ENCODE measurements around the gene GCNA. TPM values are rescaled to one million over a fixed set of nuclear protein-coding genes. Genes with fewer than 3 reads are reported as not detected.

Gene GCNA, protein sequence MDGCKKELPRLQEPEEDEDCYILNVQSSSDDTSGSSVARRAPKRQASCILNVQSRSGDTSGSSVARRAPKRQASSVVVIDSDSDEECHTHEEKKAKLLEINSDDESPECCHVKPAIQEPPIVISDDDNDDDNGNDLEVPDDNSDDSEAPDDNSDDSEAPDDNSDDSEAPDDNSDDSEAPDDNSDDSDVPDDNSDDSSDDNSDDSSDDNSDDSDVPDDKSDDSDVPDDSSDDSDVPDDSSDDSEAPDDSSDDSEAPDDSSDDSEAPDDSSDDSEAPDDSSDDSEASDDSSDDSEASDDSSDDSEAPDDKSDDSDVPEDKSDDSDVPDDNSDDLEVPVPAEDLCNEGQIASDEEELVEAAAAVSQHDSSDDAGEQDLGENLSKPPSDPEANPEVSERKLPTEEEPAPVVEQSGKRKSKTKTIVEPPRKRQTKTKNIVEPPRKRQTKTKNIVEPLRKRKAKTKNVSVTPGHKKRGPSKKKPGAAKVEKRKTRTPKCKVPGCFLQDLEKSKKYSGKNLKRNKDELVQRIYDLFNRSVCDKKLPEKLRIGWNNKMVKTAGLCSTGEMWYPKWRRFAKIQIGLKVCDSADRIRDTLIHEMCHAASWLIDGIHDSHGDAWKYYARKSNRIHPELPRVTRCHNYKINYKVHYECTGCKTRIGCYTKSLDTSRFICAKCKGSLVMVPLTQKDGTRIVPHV
- total RNA-seq, result 0.84 to 1.1 TPM (median 0.94 TPM) in 3 replicates

DNA sequence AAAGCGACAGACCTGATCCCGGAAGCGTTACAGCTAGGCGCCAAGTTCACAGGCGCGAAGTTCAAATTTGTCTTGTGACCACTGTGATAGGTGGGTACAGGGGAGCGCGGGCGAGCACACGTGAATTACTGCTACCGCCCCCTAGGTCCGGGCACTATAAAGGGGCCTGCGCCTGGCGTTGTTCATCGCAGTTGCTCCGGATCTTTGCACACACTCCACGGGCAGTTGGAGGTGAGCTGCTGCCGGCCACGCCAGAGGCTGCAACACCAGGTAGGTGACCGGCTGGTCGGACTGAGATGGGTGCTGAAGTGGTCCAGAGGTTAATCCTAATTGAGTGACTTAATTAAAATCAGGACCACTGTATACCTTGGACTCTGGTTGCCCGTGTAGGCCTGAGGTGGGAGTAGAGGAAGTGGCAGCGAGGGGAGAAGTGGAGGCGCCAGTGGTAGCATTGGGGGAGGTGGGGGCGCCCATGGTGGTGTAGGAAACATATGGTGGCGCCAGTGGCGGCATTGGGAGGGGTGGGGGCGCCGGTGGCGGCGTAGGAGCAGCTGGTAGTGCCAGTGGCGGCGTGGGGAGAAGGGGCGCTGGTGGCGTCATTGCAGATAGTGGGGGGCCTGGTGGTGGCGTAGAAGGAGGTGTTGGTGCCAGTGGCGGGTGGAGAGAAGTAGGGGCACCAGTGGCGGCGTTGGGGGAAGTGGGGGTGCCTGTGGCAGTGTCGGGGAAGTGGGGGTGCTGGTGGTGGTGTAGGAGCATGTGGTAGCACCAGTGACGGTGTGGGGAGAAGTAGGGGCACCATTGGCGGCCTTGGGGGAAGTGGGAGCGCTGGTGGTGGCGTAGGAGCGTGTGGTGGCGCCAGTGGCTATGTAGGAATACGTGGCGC lies at the start of gene GCNA:
Gene GCNA, plus strand, starts transcription at position 185 of the 883 bp plus-strand sequence. CDS start 2,385 bp downstream, outside the sequence.
- H3K4me1 Mint-ChIP-seq, result no peaks in the 10 kb centered on the region
- no peak for DNase-seq (ENCODE audit: low spot score in 2 of 2, unreplicated experiment in 2 of 2)
- peaks cover 11% of the 10 kb centered on the region for H3K9me3 Mint-ChIP-seq
- peaks cover 10% of the 10 kb centered on the region for H3K36me3 Mint-ChIP-seq
- H3K4me3 Mint-ChIP-seq, result no peak within 1 kb of the TSS
- no peaks in the 10 kb centered on the region for H3K27me3 Mint-ChIP-seq (ENCODE audit: low read depth)
- H3K27ac Mint-ChIP-seq, result no peak within 1 kb of the TSS
- TF ChIP-seq, protein P1, sequence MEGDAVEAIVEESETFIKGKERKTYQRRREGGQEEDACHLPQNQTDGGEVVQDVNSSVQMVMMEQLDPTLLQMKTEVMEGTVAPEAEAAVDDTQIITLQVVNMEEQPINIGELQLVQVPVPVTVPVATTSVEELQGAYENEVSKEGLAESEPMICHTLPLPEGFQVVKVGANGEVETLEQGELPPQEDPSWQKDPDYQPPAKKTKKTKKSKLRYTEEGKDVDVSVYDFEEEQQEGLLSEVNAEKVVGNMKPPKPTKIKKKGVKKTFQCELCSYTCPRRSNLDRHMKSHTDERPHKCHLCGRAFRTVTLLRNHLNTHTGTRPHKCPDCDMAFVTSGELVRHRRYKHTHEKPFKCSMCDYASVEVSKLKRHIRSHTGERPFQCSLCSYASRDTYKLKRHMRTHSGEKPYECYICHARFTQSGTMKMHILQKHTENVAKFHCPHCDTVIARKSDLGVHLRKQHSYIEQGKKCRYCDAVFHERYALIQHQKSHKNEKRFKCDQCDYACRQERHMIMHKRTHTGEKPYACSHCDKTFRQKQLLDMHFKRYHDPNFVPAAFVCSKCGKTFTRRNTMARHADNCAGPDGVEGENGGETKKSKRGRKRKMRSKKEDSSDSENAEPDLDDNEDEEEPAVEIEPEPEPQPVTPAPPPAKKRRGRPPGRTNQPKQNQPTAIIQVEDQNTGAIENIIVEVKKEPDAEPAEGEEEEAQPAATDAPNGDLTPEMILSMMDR (IDR thresholded peaks at IDR 0.05; ENCODE audit: unreplicated experiment), result no peak

DNA sequence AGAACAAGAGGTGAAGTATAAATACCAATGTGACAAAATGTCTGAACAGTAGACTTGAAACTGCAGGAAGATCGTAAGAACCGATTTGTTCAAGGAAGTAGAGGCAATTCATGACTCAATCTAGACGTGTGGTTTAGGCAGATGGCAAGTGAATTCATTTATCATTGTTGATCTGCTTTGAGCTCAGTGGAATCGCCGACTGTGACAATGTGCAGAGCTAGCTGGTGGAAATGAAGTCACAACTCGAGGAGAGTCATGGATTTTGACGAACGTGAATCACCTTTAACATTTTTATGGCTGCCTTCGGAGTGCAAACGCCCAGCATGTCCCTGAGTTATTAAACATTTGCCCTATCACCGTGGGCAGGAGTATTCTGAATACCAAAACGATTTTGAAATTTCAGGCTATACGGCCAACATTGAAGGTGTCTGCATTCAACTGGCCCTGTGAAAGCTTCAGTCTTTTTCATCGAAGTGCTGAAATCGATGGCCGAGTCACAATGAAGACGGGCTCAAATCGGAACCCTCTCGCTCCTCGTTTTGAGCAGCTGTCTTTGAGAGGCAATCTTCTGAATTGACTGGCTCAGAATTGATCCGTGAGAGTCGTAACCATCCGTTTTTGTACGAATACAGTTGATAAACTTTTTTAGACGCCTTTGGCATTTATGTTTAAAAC lies 46.0 kb upstream of the GCNA start:
- TF ChIP-seq, protein P1 (IDR thresholded peaks at IDR 0.05; ENCODE audit: unreplicated experiment), result no peak
- no peak for DNase-seq (ENCODE audit: low spot score in 2 of 2, unreplicated experiment in 2 of 2)
- Mint-ChIP-seq H3K27ac (peak overlapping the region; percentile 90), H3K36me3 (no peaks in the 10 kb centered on the region), H3K4me1 (peaks cover 16% of the 10 kb centered on the region), H3K27me3 (ENCODE audit: low read depth) (no peaks in the 10 kb centered on the region), H3K9me3 (peaks cover 19% of the 10 kb centered on the region), H3K4me3 (peak overlapping the region; percentile 84)

DNA sequence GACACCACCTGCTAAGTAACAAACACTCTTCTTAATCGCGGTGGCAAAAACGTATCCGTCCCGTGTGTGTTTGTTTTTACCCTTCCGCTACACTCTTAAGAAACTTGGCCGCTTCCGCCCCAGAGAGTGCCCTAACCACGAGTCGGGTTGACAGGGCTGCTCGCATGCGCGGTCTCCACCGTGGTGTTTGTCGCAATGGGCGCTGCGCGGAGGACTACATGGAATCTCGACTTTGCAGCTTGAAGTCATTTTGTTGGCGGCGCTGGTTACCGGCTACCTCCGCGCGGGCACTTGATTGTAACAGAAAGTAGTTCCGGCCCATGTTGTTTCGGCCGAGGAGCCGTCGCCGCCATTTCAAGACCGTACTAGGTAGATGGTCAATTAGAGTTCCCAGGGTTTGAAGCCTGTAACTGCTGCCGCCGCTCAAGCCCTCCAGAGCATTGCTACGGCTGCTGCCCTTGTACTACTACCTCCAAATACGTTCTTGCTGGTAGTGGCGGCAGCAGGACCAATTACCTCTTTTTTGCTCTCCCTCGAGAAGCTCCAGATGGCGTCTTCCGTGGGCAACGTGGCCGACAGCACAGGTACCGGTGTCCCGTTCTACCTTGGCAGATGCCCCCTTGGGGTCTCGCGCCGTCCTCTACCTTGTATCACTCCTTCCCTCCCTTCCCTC lies 45.3 kb upstream of the GCNA start, which contains the start of gene OGT:
Gene OGT, plus strand, starts transcription at position 352 of the 673 bp plus-strand sequence. Its CDS starts 196 bp downstream, at position 548.
- H3K27me3 Mint-ChIP-seq (ENCODE audit: low read depth), result no peaks in the 10 kb centered on the region
- peak within 1 kb of the TSS; percentile 90 for H3K27ac Mint-ChIP-seq
- peak within 1 kb of the TSS; percentile 84 for H3K4me3 Mint-ChIP-seq
- H3K36me3 Mint-ChIP-seq, result no peaks in the 10 kb centered on the region
- peaks cover 16% of the 10 kb centered on the region for H3K4me1 Mint-ChIP-seq
- TF ChIP-seq, protein P1 (IDR thresholded peaks at IDR 0.05; ENCODE audit: unreplicated experiment), result no peak
- H3K9me3 Mint-ChIP-seq, result peaks cover 19% of the 10 kb centered on the region
- DNase-seq (ENCODE audit: low spot score in 2 of 2, unreplicated experiment in 2 of 2), result peak; percentile 74 to 86

DNA sequence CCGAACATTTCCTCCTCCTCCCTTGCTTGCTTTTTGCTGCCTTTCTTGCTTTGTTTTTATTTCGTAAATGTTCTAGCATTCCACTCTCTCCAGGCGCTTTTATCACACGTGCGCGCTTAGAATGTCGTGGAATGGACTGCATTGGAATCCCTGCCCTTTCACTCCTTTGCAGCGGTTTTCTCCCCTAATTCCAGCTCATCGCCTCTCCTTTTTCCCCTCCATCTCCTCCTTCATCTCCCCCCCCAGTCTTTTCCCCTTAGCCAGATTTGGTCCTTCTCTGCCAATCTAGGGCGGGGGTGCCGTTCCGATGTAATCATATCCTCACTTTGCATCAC lies 44.8 kb upstream of the GCNA start:
- H3K27me3 Mint-ChIP-seq (ENCODE audit: low read depth), result no peaks in the 10 kb centered on the region
- peaks cover 16% of the 10 kb centered on the region for H3K4me1 Mint-ChIP-seq
- TF ChIP-seq, protein P1 (IDR thresholded peaks at IDR 0.05; ENCODE audit: unreplicated experiment), result no peak
- DNase-seq (ENCODE audit: low spot score in 2 of 2, unreplicated experiment in 2 of 2), result no peak
- H3K9me3 Mint-ChIP-seq, result peaks cover 19% of the 10 kb centered on the region
- peak overlapping the region; percentile 84 for H3K4me3 Mint-ChIP-seq
- peak overlapping the region; percentile 90 for H3K27ac Mint-ChIP-seq
- H3K36me3 Mint-ChIP-seq, result no peaks in the 10 kb centered on the region

Data from mesothelial cell of epicardium (in vitro differentiated cells).